NCI-H69 (cell line): ENCODE results near the gene ATP5F1A.
"Not testable (repeated sequence)": the region's sequence is repeated elsewhere in the genome, so short reads cannot be mapped to it uniquely, and the experiment has no call there.

Experiments used
- DNase-seq: peaks from one replicate; lab custom pipeline; 2025; lab: John Stamatoyannopoulos, UW

Gene ATP5F1A

DNA sequence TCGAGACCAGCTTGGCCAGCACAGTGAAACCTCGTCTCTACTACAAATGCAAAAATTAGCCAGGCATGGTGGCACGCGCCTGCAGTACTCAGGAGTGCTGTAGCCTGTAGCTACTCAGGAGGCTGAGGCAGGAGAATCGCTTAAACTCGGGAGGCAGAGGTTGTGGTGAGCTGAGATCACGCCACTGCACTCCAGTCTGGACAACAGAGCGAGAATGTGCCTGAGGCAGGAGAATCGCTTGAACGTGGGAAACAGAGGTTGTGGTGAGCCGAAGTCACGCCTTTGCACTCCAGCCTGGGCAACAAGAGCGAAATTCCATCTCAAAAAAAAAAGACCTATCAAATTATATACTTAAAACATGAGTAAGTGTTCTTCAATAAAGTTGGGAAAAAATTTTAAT is 50.7 kb downstream of the ATP5F1A start:
- not testable (repeated sequence) for DNase-seq

DNA sequence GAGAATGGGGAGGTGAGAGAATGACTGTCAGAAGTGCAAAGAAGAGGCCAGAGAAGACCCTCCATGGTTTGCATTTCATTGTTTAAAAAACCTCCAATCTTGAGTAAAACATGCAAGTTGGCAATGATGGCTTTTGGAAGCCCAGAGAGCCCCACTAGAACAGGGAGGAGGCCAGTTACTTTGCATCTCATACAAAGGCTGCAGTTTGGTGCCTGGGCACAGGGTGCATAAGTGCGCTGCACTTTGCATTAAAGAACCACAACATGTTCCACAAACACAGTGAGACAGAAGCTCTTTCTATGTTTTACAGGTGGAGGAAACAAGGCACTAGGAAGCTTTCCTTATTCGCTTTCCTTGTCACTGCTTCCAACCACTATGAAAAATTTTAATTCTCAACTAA is 51.4 kb downstream of the ATP5F1A start:
- DNase-seq: no peak

DNA sequence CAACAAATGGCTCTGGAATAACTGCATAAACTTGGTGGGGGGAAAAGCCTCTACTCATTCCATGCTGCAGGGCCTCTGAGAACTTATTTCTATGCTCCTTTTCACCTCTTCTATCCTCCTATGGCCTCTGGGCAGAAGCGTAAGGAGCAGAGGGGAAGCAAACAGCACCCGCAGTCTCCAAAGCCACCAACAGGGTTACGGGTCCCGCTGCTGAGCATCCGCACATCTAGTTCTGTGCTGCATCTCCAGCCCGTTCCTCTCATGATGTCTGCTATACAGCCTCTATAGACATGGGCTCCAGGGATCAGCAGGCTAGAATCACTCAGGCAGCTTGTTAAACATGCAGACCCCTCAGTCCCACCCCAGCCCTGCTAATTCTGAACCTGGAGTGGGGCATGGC is 52.0 kb downstream of the ATP5F1A start:
- no peak for DNase-seq

DNA sequence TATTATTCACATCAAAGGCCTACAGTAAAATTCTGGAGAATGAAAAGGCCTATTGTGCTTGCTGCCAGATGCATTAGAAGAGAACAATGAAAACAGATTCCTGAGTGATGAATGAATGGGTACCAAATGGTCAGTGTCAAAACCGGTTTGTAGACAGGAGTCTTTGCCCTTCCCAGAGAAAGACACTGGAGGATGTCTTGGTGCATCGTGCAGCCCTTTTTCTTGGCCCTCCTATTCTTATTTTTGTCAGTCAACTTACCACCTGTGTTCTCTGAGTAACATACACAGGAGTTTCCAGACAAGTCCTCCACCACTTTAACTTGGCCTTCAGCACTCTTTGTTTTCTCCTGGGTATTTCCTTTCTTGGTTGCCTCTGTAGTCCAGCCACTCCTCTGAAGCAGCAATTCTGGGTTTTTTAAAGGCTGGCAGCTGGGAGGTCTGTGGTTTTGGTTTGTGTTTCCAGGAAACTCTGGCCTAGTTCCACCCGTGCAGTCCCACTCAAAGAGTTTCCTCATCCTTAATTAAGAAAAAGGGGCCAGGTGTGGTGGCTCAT is 55.4 kb downstream of the ATP5F1A start:
- no peak for DNase-seq

DNA sequence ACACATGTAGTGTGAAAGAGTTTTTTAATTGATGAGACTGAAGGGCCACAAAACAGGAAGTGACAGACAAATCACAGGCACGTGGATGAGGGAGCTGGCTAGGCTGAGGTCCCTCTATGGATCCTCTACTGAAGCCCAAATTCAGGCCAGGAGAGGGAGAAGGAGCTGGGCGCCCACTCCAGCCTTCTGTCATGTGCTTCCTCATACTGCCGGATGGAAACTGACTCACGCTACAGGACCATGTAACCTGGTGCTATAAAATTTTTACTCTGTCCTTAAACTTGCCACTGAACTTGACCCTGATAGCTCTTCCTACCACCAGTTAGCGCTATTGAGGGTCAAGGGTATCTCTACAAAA is 57.4 kb downstream of the ATP5F1A start:
- DNase-seq: no peak

DNA sequence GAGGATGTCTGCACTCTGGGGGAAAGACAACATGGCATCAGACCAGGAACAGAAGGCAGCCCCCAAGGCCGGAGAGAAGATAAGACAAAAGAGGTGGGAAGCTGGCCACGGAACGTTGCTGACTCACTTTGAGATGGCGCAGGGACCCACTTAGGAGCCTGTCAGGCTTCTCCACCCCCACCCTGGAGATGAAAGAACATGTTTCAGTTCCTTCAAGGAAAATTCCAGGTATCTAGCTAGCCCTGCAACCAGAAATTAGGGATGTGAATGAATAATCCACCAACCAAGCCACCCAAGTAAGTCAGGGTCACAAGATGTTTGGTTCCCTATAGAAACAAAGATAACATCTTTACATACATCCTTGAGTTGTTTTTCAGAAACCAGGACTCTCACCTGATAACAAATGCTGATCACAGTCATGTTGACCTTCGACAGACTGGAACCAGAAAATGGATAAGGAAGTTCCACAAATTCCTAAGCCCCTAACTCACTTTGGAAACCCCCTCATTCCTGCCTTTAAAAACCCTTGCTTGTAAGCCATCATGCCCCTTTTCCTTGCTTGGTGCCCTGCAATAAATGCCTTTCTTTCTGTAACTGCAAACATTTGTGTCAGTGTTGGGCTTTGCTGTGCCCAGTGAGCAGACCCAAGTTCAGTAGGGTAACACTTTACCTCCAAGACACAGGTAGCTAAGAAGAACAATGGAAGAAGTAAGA is 57.9 kb downstream of the ATP5F1A start:
- DNase-seq: no peak

DNA sequence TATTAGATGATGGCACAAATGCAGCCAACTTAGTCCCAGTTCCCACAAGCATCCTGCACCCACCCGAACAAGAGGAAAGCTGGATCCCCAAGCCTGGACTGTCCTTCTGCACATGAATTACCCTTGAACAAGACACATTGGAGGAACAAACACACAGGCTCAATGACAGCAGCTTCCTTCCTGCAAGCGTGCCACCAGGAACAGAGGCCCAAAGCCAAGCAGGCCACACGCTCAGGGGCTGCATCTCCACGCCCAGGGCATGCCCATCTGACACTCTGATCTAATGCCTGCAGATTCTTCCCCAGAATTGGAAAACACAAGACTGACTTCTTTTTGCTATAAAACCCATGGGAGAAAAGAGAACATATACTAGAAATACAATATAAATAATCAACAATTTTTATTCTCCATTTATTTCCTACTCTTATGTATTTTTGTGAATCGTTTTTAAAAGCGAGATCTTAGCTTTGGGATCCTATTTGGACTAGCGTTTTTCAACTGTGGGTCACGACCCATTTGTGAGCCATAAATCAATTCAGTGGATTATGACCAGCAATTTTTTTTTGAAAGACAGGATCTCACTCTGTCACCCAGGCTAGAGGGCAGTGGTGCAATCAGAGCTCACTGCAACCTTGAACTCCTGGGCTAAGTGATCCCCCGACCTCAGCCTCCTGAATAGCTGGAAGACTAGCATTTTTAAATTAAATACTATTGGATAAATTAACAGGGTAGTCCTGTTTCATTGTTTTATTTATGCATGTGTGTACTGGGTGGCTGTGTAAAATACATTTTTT is 60.4 kb downstream of the ATP5F1A start:
- no peak for DNase-seq

DNA sequence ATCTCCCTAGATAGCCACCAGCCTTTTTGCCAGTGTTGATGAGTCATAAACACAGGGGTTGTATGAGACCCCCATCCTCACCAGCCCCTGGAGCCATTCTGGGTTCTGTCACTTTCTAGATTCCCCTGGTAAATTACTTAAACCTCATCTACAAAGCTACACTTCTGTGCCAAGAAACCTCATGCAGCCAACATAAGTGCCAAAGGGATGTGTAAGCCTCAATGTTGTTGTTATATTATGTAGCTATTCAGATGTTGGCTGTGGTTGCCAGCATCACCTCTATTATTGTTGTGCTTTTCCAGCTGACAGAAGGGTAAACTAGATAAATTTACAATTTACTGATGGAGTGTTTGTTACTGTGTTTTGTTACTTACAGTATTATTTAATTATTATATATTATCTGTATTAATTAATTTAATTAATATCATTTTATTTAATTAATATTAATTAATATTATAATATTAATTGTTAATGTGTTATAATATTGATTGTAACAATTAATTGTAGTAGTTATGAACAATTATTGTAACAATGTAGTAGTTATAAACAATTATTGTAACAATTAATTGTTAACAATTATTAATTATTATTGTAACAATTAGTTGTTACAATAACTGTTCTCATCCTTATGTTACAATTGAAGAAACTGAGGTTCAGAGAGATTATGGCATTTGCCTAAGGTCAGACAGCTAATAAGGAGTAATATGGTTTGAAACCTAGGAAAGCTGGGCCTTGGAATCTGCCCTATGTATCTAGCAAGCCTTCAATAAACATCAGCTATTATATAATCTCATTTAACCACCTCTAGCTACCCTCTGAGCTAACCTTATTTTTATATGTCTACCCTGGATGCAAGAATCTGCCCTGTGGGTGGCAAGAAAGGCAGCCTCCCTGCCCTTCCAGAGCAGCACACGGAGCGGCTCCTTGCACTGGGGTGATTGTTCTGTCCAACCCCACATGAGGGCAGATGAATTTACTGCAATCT is 62.1 kb downstream of the ATP5F1A start:
- no peak for DNase-seq

DNA sequence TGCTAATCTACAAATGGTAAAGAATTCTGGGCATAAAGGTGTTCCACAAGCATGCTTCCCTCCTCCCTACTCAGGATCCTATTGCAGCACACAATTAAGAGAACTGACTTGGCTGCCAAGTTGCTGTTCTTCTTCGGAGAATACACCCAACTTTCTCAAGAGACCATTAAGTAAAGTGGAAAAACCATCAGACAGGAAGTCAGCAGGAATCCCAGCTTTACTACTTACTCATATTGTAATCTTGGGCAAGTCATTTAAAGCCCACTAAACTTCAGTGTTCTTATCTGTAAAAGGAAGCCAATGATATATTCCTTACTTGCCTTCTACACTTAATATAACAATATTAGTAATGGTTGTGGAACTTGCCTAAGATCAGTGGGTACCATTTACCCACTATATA is 63.9 kb downstream of the ATP5F1A start:
- DNase-seq: no peak

DNA sequence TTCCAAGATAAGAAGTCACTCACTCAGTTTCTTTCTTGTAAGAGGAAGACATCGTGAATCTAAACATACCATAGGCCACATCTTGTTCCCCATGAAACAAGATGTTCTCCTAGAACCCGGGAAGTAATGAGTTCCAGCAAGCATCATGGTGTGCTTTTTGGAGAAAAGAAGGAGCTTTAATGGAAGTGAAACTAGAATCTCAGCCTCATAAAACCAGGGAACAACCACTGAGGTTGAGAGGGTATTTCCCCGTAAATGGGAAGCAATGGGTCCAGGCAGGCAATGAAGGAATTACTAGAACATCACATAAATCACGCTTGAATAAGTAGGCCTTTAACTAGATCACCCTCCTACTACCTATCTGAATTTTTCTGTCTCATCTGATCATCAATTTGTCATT is 66.4 kb downstream of the ATP5F1A start:
- no peak for DNase-seq
